OCI-M1 (cell line): ENCODE measurements around the gene LILRA6.

Experiments used
- DNase-seq: peaks from one replicate; lab custom pipeline; 2025; lab: John Stamatoyannopoulos, UW

The LILRA6 gene

DNA sequence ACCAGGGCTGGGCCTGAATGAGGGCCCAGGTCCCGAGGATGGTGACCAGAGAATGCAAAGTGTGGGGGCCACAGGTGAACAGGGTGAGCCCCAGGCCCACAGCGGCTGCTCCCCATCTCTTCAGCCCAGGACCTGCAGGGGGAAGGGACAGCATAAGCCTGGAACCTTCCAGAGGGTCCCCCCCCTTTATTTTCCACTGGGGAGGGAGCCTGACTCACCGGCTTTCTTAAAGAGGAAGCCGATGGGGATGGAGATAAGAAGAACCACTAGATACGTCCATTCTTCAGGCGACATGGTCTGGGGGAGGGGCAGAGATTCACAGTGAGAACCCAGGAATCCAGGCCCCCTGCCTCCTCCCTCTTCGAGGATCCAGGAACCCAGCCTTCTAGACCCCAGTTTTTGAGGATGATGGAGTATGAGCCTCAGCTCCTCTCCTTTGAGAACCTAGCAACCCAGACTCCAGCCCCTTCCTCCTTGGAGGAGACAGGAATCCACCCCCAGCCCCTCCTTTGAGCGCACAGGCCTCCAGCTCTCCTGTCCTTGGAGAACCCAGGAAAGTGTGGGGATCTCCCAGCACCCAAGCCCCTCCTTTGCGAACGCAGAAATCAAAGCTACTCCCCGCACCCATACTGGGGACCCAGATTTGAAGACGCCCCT lies 54.2 kb downstream of the LILRA6 start:
- peak; percentile 93 for DNase-seq

DNA sequence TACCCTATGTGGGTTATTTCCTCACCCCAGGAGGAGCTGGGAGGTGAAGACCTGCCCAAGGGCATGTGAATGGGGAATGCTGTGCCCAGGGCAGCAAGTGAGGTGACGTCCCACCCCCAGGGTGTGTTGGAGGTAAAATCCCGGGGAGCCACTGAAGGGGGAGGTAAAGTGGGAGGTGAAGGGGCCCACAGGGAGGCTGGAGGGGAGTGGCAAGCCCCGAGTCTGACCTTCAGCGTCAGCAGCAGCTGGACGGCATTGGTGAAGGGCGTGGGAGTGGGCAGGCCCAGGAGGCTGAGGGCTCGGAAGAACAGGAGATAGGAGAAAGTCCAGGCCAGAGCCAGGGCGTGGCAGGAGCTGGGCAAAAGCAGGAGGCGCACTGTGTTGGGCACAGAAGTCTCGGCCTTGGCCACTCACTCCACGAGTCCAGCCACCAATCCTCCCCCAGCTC lies 55.6 kb downstream of the LILRA6 start:
- DNase-seq: no peak
